HG03354 (cell line): ENCODE results near the gene DCTD.

ENCODE experiments used
- ATAC-seq: cut with Tn5 transposase; IDR thresholded peaks from one replicate; pipeline ENCODE4 v1.9.1; 2021; ENCODE audit warnings: mild to moderate bottlenecking; ENCODE audit not compliant: unreplicated experiment, poor library complexity, severe bottlenecking

Gene DCTD

GRCh38 chr4:182848685-182849084 lies 68.5 kb downstream of the DCTD start:
- ATAC-seq, result no peak

- no peak for ATAC-seq
These were observed 69.4 kb downstream of the DCTD start for GRCh38 chr4:182847576-182848450.

GRCh38 chr4:182846036-182846435 lies 71.2 kb downstream of the DCTD start:
- no peak for ATAC-seq

- no peak for ATAC-seq
These were observed 71.6 kb downstream of the DCTD start for GRCh38 chr4:182845618-182846017.

GRCh38 chr4:182843808-182844325 lies 73.3 kb downstream of the DCTD start:
- no peak for ATAC-seq

GRCh38 chr4:182842759-182843390 lies 74.3 kb downstream of the DCTD start:
- no peak for ATAC-seq

GRCh38 chr4:182842104-182842600 lies 75.0 kb downstream of the DCTD start:
- ATAC-seq, result no peak

GRCh38 chr4:182840108-182840507 lies 77.1 kb downstream of the DCTD start:
- ATAC-seq, result no peak
